Measurements from ENCODE around the gene ACP5.

- TF ChIP-seq POLR2AphosphoS5 (IDR thresholded peaks at IDR 0.05; ENCODE audit: low read depth, low read length) (no peak), POLR2A (IDR thresholded peaks at IDR 0.05; ENCODE audit: low read depth, low read length) (no peak)
Observed at GRCh38 chr19:11539495-11540365, 37.7 kb downstream of the ACP5 start.

Measured in GM12892 (cell line).